Subcutaneous abdominal adipose tissue (tissue), 5 donors: ENCODE measurements around the gene MAP3K8.
"Not testable (repeated sequence)": the region's sequence is repeated elsewhere in the genome, so short reads cannot be mapped to it uniquely, and the experiment has no call there.

Source experiments
- H3K27ac ChIP-seq: one replicate; pipeline ENCODE4 v1.7.0; 2013; ENCODE audit warnings: low read depth, mild to moderate bottlenecking, inconsistent platforms, low read length, moderate library complexity
- H3K27me3 ChIP-seq, 5 donors: one replicate each; pipeline ENCODE4 v1.7.0; 2013; ENCODE audit warnings: low read length in 5 of 5, inconsistent platforms in 1 of 5; ENCODE audit not compliant: control insufficient read depth in 5 of 5, insufficient read depth in 4 of 5
- H3K36me3 ChIP-seq, 5 donors: one replicate each; pipeline ENCODE4 v1.7.0; 2013; ENCODE audit warnings: low read length in 5 of 5; ENCODE audit not compliant: control insufficient read depth in 5 of 5, insufficient read depth in 5 of 5
- H3K4me1 ChIP-seq, 5 donors: one replicate each; pipeline ENCODE4 v1.7.0; 2013; ENCODE audit warnings: low read length in 5 of 5, mild to moderate bottlenecking in 3 of 5, moderate library complexity in 1 of 5; ENCODE audit not compliant: control insufficient read depth in 5 of 5, insufficient read depth in 5 of 5
- H3K4me3 ChIP-seq, 5 donors: one replicate each; pipeline ENCODE4 v1.7.0; 2013; ENCODE audit warnings: low read length in 5 of 5, low read depth in 1 of 5
- H3K9ac ChIP-seq, 5 donors: one replicate each; pipeline ENCODE4 v1.7.0; 2013; ENCODE audit warnings: low read length in 5 of 5, mild to moderate bottlenecking in 4 of 5, moderate library complexity in 3 of 5
- H3K9me3 ChIP-seq, 5 donors: one replicate each; pipeline ENCODE4 v1.7.0; 2013; ENCODE audit warnings: low read length in 5 of 5; ENCODE audit not compliant: control insufficient read depth in 5 of 5
- donor health status: healthy.
- donor health status: healthy.
- donor health status: healthy.
- donor health status: healthy.
- donor health status: healthy.

MAP3K8 gene

GRCh38 chr10:30420766-30421165 lies 13.2 kb upstream of the MAP3K8 start:
- Histone ChIP-seq H3K27me3 (no peaks in the 10 kb centered on the region), H3K4me3 (no peak overlapping the region), H3K9me3 (no peaks in the 10 kb centered on the region), H3K4me1 (peaks cover 8 to 29% (median 20%) of the 10 kb centered on the region in 5 donors), H3K27ac (no peak overlapping the region), H3K9ac (no peak overlapping the region), H3K36me3 (no peaks in the 10 kb centered on the region)

GRCh38 chr10:30422151-30422695 lies 11.8 kb upstream of the MAP3K8 start:
- H3K4me3 ChIP-seq, result no peak overlapping the region
- peaks cover 8 to 29% (median 20%) of the 10 kb centered on the region in 5 donors for H3K4me1 ChIP-seq
- H3K27me3 ChIP-seq, result no peaks in the 10 kb centered on the region
- H3K36me3 ChIP-seq, result no peaks in the 10 kb centered on the region
- no peaks in the 10 kb centered on the region for H3K9me3 ChIP-seq
- H3K9ac ChIP-seq, result no peak overlapping the region
- peak overlapping the region; percentile 66 for H3K27ac ChIP-seq

- Histone ChIP-seq H3K27me3 (no peaks in the 10 kb centered on the region), H3K4me1 (peaks cover 8 to 31% (median 24%) of the 10 kb centered on the region in 5 donors), H3K4me3 (peak overlapping the region in 1 of 5 donors; percentile 15), H3K9me3 (no peaks in the 10 kb centered on the region), H3K9ac (peak overlapping the region in 4 of 5 donors; percentile 1 to 56 (median 20)), H3K27ac (peak overlapping the region; percentile 66), H3K36me3 (no peaks in the 10 kb centered on the region)
Observed at GRCh38 chr10:30422981-30423654, 10.9 kb upstream of the MAP3K8 start.

- H3K36me3 ChIP-seq, H3K27me3 ChIP-seq, H3K9ac ChIP-seq, H3K9me3 ChIP-seq: not testable (repeated sequence)
- Histone ChIP-seq H3K27ac (peak overlapping the region; percentile 66), H3K4me1 (peaks cover 7 to 26% (median 20%) of the 10 kb centered on the region in 5 donors), H3K4me3 (peak overlapping the region in 1 of 5 donors; percentile 1)
Observed at GRCh38 chr10:30423655-30424275, 10.2 kb upstream of the MAP3K8 start.

- Histone ChIP-seq H3K9me3 (no peaks in the 10 kb centered on the region), H3K27me3 (no peaks in the 10 kb centered on the region), H3K4me3 (no peak overlapping the region), H3K9ac (no peak overlapping the region), H3K36me3 (no peaks in the 10 kb centered on the region), H3K4me1 (peaks cover 7 to 23% (median 20%) of the 10 kb centered on the region in 5 donors), H3K27ac (no peak overlapping the region)
Observed at GRCh38 chr10:30425336-30426075, 8.5 kb upstream of the MAP3K8 start.

- H3K9me3 ChIP-seq, result no peaks in the 10 kb centered on the region
- H3K4me3 ChIP-seq, result peak overlapping the region in 2 of 5 donors; percentile 51 to 56
- H3K36me3 ChIP-seq, result no peaks in the 10 kb centered on the region
- H3K27me3 ChIP-seq, result no peaks in the 10 kb centered on the region
- peak overlapping the region; percentile 61 for H3K27ac ChIP-seq
- no peak overlapping the region for H3K9ac ChIP-seq
- peaks cover 6 to 40% (median 27%) of the 10 kb centered on the region in 5 donors for H3K4me1 ChIP-seq
Observed at GRCh38 chr10:30430544-30431298, 3.3 kb upstream of the MAP3K8 start.

GRCh38 chr10:30431435-30431911 lies 2.5 kb upstream of the MAP3K8 start:
- Histone ChIP-seq H3K4me1 (peaks cover 9 to 47% (median 34%) of the 10 kb centered on the region in 5 donors), H3K27ac (peak overlapping the region; percentile 61), H3K4me3 (peak overlapping the region in 4 of 5 donors; percentile 13 to 56 (median 42)), H3K36me3 (no peaks in the 10 kb centered on the region), H3K9ac (peak overlapping the region in 4 of 5 donors; percentile 35 to 54 (median 51)), H3K9me3 (no peaks in the 10 kb centered on the region), H3K27me3 (no peaks in the 10 kb centered on the region)

GRCh38 chr10:30432622-30433305 lies 1.2 kb upstream of the MAP3K8 start:
- H3K4me1 ChIP-seq, result peaks cover 13 to 55% (median 45%) of the 10 kb centered on the region in 5 donors
- H3K27ac ChIP-seq, result peak overlapping the region; percentile 99
- H3K4me3 ChIP-seq, result peak overlapping the region; percentile 79 to 95 (median 82)
- H3K36me3 ChIP-seq, result peaks cover 0 to 7% (median 5%) of the 10 kb centered on the region in 5 donors
- H3K9me3 ChIP-seq, result no peaks in the 10 kb centered on the region
- no peaks in the 10 kb centered on the region for H3K27me3 ChIP-seq
- peak overlapping the region; percentile 89 to 99 (median 90) for H3K9ac ChIP-seq

GRCh38 chr10:30433306-30433729 lies 666 bp upstream of the MAP3K8 start:
- Histone ChIP-seq H3K9ac (peak overlapping the region; percentile 89 to 99 (median 90)), H3K36me3 (peaks cover 0 to 12% (median 5%) of the 10 kb centered on the region in 5 donors), H3K9me3 (no peaks in the 10 kb centered on the region), H3K4me1 (peaks cover 13 to 56% (median 47%) of the 10 kb centered on the region in 5 donors), H3K27ac (peak overlapping the region; percentile 99), H3K27me3 (no peaks in the 10 kb centered on the region), H3K4me3 (peak overlapping the region; percentile 79 to 95 (median 82))
